Measurements from ENCODE around the gene ATP8B4. TPM values are rescaled to one million over a fixed set of nuclear protein-coding genes. Genes with fewer than 3 reads are reported as not detected.

ATP8B4 gene
- total and polyA plus RNA-seq, 2 of the 8 experiments (the other 6 are each of a cell fraction or from before 2014, with no cell fraction given) = 0.17 to 0.24 TPM

DNA sequence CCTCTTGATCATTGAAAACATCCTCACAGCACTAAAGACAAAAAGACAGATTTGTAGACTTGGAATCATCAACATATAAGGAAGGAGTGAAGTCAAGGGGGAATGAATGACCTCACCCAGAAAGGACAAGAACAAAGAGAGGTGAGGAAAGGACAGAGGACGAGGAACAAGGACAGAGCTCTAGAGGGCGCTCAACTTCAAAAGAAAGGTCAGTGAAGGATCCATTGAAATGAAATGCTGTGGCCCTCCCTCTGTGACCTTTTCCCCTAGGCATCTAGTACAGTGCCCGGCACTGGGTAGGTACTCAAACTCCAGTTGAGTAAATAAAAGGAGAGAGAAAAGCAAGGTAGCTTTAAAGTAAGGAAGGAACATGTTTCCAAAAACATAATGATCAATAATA is 2.6 kb downstream of the ATP8B4 start (continued):
- TF ChIP-seq RAD21 (IDR thresholded peaks at IDR 0.05 in 1 of 2, conservative IDR thresholded peaks at IDR 0.05 in 1 of 2; ENCODE audit: low read depth in 2 of 2, low read length in 2 of 2) = peak; percentile 42 to 57
- TF ChIP-seq SAP30 (IDR thresholded peaks at IDR 0.05; ENCODE audit: insufficient read depth, insufficient replicate concordance, low read length) = no peak
